GM10266 (cell line): ENCODE data around the gene JMJD8.

Experiments
- DNase-seq: peaks from one replicate; pipeline ENCODE4 v3.0.0; 2012; ENCODE audit errors: extremely low spot score
- TF ChIP-seq, protein P1 (sequence below): IDR thresholded peaks from 2 replicates; pipeline ENCODE4 v1.5.1; 2012; ENCODE audit warnings: mild to moderate bottlenecking, low read depth; ENCODE audit not compliant: control insufficient read depth, insufficient read depth; ENCODE audit errors: missing control alignments

Gene JMJD8

DNA sequence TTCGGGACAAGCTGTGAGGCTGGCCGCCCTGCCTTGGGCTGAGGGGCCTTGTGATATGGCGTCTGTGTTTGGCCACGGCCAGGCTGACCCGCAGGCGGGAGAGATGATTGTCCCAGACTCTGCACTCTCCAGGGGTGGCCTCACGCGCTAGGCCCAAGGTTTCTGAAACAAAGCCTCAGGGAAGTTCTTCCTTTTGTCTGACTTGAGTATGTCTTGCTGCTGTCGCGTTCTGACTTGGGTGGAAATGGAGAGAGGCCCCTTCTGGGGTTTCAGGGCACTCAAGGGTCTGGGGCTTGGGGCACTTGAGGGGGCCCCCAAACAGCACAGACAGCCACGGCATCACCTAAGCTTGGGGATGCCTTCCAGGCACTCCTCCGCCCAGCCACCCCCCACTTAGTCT lies 26.9 kb upstream of the JMJD8 start:
- TF ChIP-seq, protein P1, sequence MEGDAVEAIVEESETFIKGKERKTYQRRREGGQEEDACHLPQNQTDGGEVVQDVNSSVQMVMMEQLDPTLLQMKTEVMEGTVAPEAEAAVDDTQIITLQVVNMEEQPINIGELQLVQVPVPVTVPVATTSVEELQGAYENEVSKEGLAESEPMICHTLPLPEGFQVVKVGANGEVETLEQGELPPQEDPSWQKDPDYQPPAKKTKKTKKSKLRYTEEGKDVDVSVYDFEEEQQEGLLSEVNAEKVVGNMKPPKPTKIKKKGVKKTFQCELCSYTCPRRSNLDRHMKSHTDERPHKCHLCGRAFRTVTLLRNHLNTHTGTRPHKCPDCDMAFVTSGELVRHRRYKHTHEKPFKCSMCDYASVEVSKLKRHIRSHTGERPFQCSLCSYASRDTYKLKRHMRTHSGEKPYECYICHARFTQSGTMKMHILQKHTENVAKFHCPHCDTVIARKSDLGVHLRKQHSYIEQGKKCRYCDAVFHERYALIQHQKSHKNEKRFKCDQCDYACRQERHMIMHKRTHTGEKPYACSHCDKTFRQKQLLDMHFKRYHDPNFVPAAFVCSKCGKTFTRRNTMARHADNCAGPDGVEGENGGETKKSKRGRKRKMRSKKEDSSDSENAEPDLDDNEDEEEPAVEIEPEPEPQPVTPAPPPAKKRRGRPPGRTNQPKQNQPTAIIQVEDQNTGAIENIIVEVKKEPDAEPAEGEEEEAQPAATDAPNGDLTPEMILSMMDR, result no peak
- DNase-seq, result no peak

DNA sequence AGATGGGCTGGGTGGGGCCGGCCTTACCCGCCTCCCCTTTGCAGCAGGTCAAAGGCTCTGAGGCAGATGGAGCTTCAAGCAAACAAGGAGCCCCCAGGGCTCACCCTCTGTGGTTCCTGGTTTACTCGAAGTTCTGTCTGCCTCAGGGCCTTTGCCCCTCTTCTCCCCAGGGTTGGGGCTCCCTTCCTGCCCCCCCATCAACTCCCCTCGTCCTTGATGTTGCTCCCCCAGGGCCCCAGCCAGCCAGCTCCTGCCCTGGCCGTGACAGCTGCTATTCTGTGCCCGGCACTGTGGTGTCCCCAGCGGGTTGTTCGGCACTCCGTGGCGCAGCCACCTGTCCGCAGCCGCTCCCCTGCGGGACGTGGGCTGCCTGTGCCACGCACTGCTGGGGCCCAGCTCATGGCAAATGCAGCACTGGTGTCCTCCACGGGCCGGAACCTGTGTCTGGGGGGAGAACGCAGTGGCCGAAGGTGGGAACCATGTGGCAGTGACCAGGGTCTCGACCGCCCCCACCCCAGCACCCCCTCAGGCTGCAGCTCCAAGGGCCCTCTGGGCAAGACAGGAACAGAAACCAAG lies 26.5 kb upstream of the JMJD8 start:
- TF ChIP-seq, protein P1, result no peak
- DNase-seq, result no peak

DNA sequence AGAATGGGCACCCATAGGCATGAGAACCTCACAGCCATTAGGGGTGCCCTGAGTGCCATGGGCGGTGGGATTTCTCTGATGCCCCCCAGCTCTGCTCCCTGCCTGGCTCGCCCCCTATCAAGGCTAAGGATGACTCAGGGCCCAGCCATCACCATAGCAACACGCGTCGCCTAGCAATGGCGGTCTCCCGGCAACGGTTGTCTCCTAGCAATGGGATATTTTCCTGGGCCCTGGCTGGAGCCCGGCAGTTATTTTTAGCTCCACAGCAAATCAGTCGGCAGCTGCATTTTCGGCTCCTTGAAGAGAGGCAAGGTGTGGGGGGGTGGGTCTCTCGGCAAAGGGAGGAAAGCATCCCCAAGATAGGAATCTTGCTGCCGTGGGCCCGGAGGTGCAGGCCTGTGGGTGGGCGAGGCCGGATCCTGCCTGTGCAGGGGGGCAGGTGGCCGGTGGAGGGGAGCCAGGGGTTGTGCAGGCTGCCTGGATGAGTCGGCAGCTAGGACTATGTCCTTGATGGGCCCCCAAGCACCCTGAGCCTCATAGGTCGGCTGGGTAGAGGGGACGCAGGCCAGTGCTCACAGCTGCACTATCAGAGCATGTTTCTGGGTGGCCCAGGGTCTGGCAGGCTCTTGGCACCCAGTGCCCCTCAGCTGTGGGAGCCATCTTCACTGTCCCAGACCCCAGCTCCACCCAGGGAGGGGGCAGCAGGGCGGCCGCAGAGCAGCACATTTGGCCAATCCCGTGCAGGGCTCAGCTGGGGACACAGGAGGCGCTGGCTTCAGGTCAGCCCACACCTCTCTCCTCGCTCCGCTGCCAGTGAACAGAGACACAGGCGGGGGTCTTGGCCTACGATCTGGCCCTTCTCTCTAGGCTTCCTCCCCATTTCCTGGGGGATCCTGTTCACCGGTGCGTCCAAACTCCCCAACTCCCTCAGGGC lies 25.7 kb upstream of the JMJD8 start:
- TF ChIP-seq, protein P1, result no peak
- no peak for DNase-seq

DNA sequence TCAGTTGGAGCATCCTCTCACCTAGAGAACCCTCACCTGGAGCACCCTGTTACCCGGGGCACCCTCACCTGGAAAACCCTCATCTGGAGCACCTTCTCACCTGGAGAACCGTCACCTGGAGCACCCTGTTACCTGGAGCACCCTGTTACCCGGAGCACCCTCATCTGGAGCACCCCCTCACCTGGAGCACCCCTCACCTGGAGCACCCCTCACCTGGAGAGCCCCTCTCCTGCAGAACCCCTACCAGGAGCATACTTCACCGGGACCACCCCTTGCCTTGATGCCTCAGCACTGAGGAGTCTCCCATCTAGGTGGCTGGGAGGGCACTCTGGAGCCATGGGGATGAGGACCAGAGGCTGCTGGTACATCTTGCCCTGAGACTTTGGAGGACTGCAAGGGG lies 24.8 kb upstream of the JMJD8 start:
- TF ChIP-seq, protein P1, result no peak
- no peak for DNase-seq

DNA sequence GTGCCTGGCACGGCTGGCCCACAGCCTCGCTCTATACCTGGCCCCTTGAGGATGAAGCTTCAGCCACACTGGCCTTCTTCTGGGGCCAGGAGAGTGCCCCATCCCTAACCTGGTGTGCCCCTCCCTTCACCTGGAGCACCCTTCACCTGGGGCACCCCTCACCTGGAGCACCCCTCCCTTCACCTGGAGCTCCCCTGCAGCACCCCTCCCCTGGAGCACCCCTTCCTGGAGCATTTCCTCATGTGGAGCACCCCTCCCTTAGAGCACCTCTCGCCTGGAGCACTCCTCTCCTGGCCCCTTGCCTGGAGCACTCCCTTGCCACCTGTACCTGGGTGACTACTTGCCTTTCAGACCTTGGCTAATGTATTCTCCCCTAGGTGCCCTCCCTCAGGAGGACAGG lies 23.9 kb upstream of the JMJD8 start:
- TF ChIP-seq, protein P1, result no peak
- DNase-seq, result no peak

DNA sequence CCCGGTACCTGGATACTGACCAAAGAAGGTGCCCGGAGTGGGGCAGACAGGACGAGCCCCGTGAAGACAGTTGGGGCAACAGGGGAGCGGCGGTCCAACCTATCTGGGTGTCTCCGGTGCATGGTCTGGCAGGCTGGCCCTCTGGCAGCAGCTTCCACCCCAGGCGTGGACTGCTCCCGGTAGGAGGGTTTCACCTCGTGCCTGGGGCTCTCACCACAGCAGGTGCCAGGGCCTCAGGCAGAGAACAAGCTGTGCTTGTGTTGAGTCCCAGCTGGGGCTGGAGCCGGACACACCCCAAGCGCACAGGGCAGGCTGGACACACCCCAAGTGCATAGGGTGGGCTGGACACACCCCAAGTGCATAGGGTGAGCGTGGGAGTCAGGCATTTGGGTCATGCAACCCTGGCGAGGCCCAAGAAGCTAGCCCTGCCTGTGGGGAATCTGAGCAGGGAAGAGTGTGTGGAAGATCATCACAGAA lies 23.0 kb upstream of the JMJD8 start:
- TF ChIP-seq, protein P1, result no peak
- DNase-seq, result no peak
